HepG2 (cell line): ENCODE measurements around the gene PDGFRB. TPM values are rescaled to one million over a fixed set of nuclear protein-coding genes. Genes with fewer than 3 reads are reported as not detected.

ENCODE experiments used
- AGO2 ChIP-seq: fragments of 200-400 bp; formaldehyde crosslinking; optimal IDR thresholded peaks from 2 replicates; pipeline ENCODE3; 2017; ENCODE audit warnings: mild to moderate bottlenecking, low read depth, low read length, moderate library complexity
- FOXC1 ChIP-seq: sonication (generic); formaldehyde crosslinking; IDR thresholded peaks from 2 replicates; pipeline ENCODE4 v1.8.0; 2022; ENCODE audit warnings: mild to moderate bottlenecking, missing genetic modification reagents, borderline replicate concordance
- FOXO1 ChIP-seq: sonication (generic); formaldehyde crosslinking; IDR thresholded peaks from 2 replicates; pipeline ENCODE4 v1.4.0; 2020; ENCODE audit warnings: missing genetic modification reagents
- HDAC2 ChIP-seq: sonication (generic); formaldehyde crosslinking; IDR thresholded peaks from 2 replicates; pipeline ENCODE4 v1.4.0; 2020; ENCODE audit warnings: missing genetic modification reagents
- HNRNPL ChIP-seq: fragments of 200-400 bp; formaldehyde crosslinking; IDR thresholded peaks from 2 replicates; pipeline ENCODE4 v1.6.1; 2017; ENCODE audit warnings: mild to moderate bottlenecking, low read depth, low read length
- JARID2 ChIP-seq: sonication (generic); formaldehyde crosslinking; IDR thresholded peaks from 2 replicates; pipeline ENCODE4 v1.8.1; 2023; ENCODE audit warnings: missing genetic modification reagents, inconsistent platforms; ENCODE audit not compliant: insufficient replicate concordance
- MED13 ChIP-seq: sonication (generic); formaldehyde crosslinking; IDR thresholded peaks from 2 replicates; pipeline ENCODE4 v1.5.0; 2020; ENCODE audit warnings: missing genetic modification reagents
- PHF20 ChIP-seq: sonication (generic); formaldehyde crosslinking; IDR thresholded peaks from 2 replicates; pipeline ENCODE4 v1.5.0; 2020; ENCODE audit warnings: mild to moderate bottlenecking, missing genetic modification reagents
- RFXAP ChIP-seq: sonication (generic); formaldehyde crosslinking; IDR thresholded peaks from 2 replicates; pipeline ENCODE4 v1.4.0; 2020; ENCODE audit warnings: missing genetic modification reagents, borderline replicate concordance
- STAT5B ChIP-seq: sonication (generic); formaldehyde crosslinking; IDR thresholded peaks from 2 replicates; pipeline ENCODE4 v1.4.0; 2020; ENCODE audit warnings: missing genetic modification reagents
- TCF7 ChIP-seq: sonication (generic); IDR thresholded peaks from 2 replicates; pipeline ENCODE4 v1.6.1; 2016; ENCODE audit warnings: antibody characterized with exemption, low read depth
- ZFP1 ChIP-seq: IDR thresholded peaks from 2 replicates; pipeline ENCODE4 v1.6.1; 2016
- ZNF557 ChIP-seq: sonication (generic); formaldehyde crosslinking; IDR thresholded peaks from 2 replicates; pipeline ENCODE4 v1.4.0; 2020; ENCODE audit warnings: missing genetic modification reagents
- ZNF614 ChIP-seq: IDR thresholded peaks from 2 replicates; pipeline ENCODE4 v1.6.1; 2018; ENCODE audit warnings: missing biosample characterization, missing genetic modification reagents, inconsistent platforms, borderline replicate concordance
- ZNF619 ChIP-seq: sonication (generic); formaldehyde crosslinking; IDR thresholded peaks from 2 replicates; pipeline ENCODE4 v1.4.0; 2020; ENCODE audit warnings: mild to moderate bottlenecking, missing genetic modification reagents
- ZNF670 ChIP-seq: sonication (generic); formaldehyde crosslinking; IDR thresholded peaks from 2 replicates; pipeline ENCODE4 v1.8.0; 2022; ENCODE audit warnings: mild to moderate bottlenecking, missing genetic modification reagents, borderline replicate concordance
- ZNF780A ChIP-seq: sonication (generic); formaldehyde crosslinking; IDR thresholded peaks from 2 replicates; pipeline ENCODE4 v1.8.0; 2022; ENCODE audit warnings: mild to moderate bottlenecking, missing genetic modification reagents, moderate library complexity
- ZZZ3 ChIP-seq: sonication (generic); formaldehyde crosslinking; IDR thresholded peaks from 2 replicates; pipeline ENCODE4 v1.4.0; 2020; ENCODE audit warnings: missing genetic modification reagents, mild to moderate bottlenecking, borderline replicate concordance
- polyA plus RNA-seq, 8 experiments: library from polyadenylated mRNA; depleted of rRNA in 3 of 8; stranded (reverse) in 7 of 8; unstranded in 1 of 8; fragments of >200 nt; fragmentation: Illumina TruSeq in 4 of 8; extraction: Trizol in 4 of 8; gene quantifications; 2 replicates each; pipeline versions ENCODE4 v1.2.1 to v1.2.3, GENCODE V29; 2011 to 2016; ENCODE audit warnings: low read depth in 4 of 8, missing spikeins in 1 of 8, mixed read lengths in 1 of 8; ENCODE audit not compliant: insufficient read depth in 1 of 8
- total RNA-seq, 5 experiments: library from RNA; depleted of rRNA; stranded (reverse); fragments of >200 nt; fragmentation: Illumina TruSeq; extraction: Trizol; gene quantifications; 2 replicates each; pipeline ENCODE4 v1.2.3, GENCODE V29; 2016; ENCODE audit warnings: low read depth in 1 of 5
- TF ChIP-seq, protein P1 (sequence below): sonication (generic); formaldehyde crosslinking; conservative IDR thresholded peaks from 2 replicates; pipeline ENCODE4 v1.8.0; 2022; ENCODE audit warnings: mild to moderate bottlenecking, moderate library complexity, missing genetic modification reagents
- TF ChIP-seq, protein P2 (sequence below), 2 experiments: fragments of 450-650 bp in 1 of 2; sonication (generic) in 1 of 2; formaldehyde crosslinking; IDR thresholded peaks; 2 replicates each; pipeline versions ENCODE4 v1.5.0 to v1.8.0; 2020 to 2022; ENCODE audit warnings: mild to moderate bottlenecking in 1 of 2, missing genetic modification reagents in 1 of 2
- TF ChIP-seq, protein P3 (sequence below): sonication (generic); formaldehyde crosslinking; IDR thresholded peaks from 2 replicates; pipeline ENCODE4 v1.5.1; 2020; ENCODE audit warnings: mild to moderate bottlenecking, missing genetic modification reagents
- TF ChIP-seq, protein P4 (sequence below): sonication (generic); formaldehyde crosslinking; IDR thresholded peaks from 2 replicates; pipeline ENCODE4 v1.5.0; 2020; ENCODE audit warnings: missing genetic modification reagents, mild to moderate bottlenecking, borderline replicate concordance
- TF ChIP-seq, protein P5 (sequence below): sonication (generic); formaldehyde crosslinking; IDR thresholded peaks from 2 replicates; pipeline ENCODE4 v1.4.0; 2020; ENCODE audit warnings: missing genetic modification reagents

The PDGFRB gene
- total and polyA plus RNA-seq, 2 of the 13 experiments (the other 11 are each of a cell fraction or from before 2014, with no cell fraction given): 4.0 to 21.0 TPM

DNA sequence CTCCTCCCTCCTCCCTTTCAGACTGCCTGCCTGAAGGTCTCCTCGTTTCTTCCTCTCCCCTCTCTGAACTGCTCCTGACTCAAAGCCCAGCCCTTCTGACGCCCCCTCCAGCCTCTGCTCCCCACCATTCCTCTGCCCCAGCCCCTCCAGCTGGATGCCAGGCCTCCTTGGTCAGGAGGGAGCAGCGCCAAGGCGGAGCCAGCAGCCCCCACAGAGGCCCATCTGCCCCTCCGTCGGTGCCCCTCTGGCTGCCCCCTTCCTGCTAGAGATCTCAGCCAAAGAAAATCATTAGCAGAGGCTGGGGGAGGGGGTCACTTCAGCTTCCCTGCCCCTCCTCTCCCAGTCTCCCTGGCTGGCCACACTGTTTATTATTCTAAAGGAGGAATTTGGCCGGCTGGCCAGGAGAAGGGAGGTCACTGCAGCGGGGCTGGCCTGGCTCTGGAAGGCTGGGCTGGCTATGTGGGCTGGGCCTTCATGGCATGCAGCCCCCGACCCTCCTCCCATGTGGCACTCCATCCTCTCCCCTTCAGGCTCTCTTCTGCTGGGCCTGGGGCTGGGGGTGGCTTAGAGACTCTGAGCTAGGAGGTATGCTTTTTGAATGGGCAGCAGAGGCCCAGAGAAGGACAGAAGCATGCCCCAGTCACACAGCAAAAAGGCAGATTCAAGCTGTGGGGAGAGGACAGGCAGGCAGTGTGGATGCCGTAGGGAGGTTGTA, 16.9 kb downstream of the PDGFRB start (continued):
- TF ChIP-seq HNRNPL (peak; percentile 76; the same call in 1 of the 2 replicates), ZNF619 (CRISPR knock-in tag) (peak; percentile 58; the same call in 1 of the 2 replicates), STAT5B (no peak), FOXC1 (CRISPR knock-in tag) (no peak), ZZZ3 (CRISPR knock-in tag) (no peak), ZNF557 (CRISPR knock-in tag) (no peak), ZNF780A (CRISPR knock-in tag) (no peak), RFXAP (no peak), MED13 (CRISPR knock-in tag) (peak; percentile 48; the same call in 1 of the 2 replicates), FOXO1 (CRISPR knock-in tag) (peak; percentile 29; the same call in 1 of the 2 replicates), JARID2 (CRISPR knock-in tag) (no peak), ZNF614 (peak; percentile 89), ZNF670 (no peak), AGO2 (peak; percentile 65), HDAC2 (CRISPR knock-in tag) (peak; percentile 40; the same call in 1 of the 2 replicates), ZFP1 (CRISPR knock-in tag) (no peak), TCF7 (no peak), PHF20 (CRISPR knock-in tag) (no peak)
- TF ChIP-seq, protein P1, sequence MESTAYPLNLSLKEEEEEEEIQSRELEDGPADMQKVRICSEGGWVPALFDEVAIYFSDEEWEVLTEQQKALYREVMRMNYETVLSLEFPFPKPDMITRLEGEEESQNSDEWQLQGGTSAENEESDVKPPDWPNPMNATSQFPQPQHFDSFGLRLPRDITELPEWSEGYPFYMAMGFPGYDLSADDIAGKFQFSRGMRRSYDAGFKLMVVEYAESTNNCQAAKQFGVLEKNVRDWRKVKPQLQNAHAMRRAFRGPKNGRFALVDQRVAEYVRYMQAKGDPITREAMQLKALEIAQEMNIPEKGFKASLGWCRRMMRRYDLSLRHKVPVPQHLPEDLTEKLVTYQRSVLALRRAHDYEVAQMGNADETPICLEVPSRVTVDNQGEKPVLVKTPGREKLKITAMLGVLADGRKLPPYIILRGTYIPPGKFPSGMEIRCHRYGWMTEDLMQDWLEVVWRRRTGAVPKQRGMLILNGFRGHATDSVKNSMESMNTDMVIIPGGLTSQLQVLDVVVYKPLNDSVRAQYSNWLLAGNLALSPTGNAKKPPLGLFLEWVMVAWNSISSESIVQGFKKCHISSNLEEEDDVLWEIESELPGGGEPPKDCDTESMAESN: no peak
- TF ChIP-seq, protein P2, sequence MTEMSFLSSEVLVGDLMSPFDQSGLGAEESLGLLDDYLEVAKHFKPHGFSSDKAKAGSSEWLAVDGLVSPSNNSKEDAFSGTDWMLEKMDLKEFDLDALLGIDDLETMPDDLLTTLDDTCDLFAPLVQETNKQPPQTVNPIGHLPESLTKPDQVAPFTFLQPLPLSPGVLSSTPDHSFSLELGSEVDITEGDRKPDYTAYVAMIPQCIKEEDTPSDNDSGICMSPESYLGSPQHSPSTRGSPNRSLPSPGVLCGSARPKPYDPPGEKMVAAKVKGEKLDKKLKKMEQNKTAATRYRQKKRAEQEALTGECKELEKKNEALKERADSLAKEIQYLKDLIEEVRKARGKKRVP (CRISPR knock-in tag; IDR thresholded peaks at IDR 0.05): no peak
- TF ChIP-seq, protein P3, sequence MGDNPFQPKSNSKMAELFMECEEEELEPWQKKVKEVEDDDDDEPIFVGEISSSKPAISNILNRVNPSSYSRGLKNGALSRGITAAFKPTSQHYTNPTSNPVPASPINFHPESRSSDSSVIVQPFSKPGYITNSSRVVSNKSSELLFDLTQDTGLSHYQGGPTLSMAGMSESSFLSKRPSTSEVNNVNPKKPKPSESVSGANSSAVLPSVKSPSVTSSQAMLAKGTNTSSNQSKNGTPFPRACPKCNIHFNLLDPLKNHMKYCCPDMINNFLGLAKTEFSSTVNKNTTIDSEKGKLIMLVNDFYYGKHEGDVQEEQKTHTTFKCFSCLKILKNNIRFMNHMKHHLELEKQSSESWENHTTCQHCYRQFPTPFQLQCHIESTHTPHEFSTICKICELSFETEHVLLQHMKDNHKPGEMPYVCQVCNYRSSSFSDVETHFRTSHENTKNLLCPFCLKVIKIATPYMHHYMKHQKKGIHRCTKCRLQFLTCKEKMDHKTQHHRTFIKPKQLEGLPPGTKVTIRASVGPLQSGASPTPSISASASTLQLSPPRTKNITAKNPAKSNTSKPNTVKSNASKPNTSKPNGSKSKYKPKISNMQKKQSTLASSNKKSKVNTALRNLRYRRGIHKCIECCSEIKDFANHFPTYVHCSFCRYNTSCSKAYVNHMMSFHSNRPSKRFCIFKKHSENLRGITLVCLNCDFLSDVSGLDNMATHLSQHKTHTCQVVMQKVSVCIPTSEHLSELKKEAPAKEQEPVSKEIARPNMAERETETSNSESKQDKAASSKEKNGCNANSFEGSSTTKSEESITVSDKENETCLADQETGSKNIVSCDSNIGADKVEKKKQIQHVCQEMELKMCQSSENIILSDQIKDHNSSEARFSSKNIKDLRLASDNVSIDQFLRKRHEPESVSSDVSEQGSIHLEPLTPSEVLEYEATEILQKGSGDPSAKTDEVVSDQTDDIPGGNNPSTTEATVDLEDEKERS (CRISPR knock-in tag): peak; percentile 70; the same call in 1 of the 2 replicates
- TF ChIP-seq, protein P4, sequence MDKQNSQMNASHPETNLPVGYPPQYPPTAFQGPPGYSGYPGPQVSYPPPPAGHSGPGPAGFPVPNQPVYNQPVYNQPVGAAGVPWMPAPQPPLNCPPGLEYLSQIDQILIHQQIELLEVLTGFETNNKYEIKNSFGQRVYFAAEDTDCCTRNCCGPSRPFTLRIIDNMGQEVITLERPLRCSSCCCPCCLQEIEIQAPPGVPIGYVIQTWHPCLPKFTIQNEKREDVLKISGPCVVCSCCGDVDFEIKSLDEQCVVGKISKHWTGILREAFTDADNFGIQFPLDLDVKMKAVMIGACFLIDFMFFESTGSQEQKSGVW (CRISPR knock-in tag): no peak
- TF ChIP-seq, protein P5, sequence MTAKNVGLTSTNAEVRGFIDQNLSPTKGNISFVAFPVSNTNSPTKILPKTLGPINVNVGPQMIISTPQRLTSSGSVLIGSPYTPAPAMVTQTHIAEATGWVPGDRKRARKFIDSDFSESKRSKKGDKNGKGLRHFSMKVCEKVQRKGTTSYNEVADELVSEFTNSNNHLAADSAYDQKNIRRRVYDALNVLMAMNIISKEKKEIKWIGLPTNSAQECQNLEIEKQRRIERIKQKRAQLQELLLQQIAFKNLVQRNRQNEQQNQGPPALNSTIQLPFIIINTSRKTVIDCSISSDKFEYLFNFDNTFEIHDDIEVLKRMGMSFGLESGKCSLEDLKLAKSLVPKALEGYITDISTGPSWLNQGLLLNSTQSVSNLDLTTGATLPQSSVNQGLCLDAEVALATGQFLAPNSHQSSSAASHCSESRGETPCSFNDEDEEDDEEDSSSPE (CRISPR knock-in tag): no peak
